ENCODE data around the gene SYNE1.

The SYNE1 gene

GRCh38 chr6:152164957-152165356, 472.2 kb downstream of the SYNE1 start:
- H3K4me3 ChIP-seq (ENCODE audit: low read depth, low read length), result no peak overlapping the region
- TF ChIP-seq, protein P1, sequence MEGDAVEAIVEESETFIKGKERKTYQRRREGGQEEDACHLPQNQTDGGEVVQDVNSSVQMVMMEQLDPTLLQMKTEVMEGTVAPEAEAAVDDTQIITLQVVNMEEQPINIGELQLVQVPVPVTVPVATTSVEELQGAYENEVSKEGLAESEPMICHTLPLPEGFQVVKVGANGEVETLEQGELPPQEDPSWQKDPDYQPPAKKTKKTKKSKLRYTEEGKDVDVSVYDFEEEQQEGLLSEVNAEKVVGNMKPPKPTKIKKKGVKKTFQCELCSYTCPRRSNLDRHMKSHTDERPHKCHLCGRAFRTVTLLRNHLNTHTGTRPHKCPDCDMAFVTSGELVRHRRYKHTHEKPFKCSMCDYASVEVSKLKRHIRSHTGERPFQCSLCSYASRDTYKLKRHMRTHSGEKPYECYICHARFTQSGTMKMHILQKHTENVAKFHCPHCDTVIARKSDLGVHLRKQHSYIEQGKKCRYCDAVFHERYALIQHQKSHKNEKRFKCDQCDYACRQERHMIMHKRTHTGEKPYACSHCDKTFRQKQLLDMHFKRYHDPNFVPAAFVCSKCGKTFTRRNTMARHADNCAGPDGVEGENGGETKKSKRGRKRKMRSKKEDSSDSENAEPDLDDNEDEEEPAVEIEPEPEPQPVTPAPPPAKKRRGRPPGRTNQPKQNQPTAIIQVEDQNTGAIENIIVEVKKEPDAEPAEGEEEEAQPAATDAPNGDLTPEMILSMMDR (IDR thresholded peaks at IDR 0.05; ENCODE audit: borderline replicate concordance, insufficient read depth, low read depth, low read length), result no peak

GRCh38 chr6:152161501-152161900, 475.7 kb downstream of the SYNE1 start:
- TF ChIP-seq, protein P1 (IDR thresholded peaks at IDR 0.05; ENCODE audit: borderline replicate concordance, insufficient read depth, low read depth, low read length), result no peak
- no peak overlapping the region for H3K4me3 ChIP-seq (ENCODE audit: low read depth, low read length)

DNA sequence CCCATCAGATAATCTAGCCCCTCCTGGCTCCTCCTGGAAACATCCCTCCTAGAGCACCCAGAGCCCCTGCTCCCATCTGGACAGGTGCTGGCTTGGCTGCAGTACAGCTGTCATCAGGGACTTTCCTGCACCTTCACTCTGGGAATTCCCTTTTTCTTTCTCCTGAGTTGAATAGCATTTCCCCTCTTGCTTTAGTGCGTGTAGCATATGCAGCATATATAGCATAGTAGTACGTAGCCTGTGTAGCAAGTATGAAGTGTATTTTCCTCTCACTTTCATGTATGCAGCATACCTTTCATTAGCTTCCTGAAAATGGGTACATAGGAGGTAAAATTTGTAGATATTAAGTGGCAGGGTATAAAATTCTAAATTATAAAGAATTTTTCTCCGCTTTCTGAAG, 476.8 kb downstream of the SYNE1 start:
- H3K4me3 ChIP-seq (ENCODE audit: low read depth, low read length), result no peak overlapping the region
- TF ChIP-seq, protein P1 (IDR thresholded peaks at IDR 0.05; ENCODE audit: borderline replicate concordance, insufficient read depth, low read depth, low read length), result no peak

DNA sequence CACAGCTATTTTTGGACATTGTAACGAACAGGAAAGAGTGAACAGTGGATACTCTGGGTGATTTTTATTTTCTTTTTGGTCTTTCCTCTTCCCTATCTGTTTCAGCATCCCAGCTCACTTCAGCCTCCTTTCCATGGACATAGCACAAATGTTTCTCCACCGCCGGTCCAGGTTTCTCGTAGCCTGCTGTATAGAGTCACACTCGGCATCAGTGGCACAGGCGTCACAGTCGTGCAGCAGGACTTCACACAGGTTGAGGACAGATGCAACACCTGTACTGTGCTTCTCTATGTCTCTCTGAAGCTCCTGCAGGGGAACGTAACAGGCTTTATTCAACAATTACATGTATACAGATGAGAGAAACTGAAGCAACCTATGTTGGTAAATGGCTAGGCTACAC, 481.4 kb downstream of the SYNE1 start:
- TF ChIP-seq, protein P1 (IDR thresholded peaks at IDR 0.05; ENCODE audit: borderline replicate concordance, insufficient read depth, low read depth, low read length), result no peak
- no peak overlapping the region for H3K4me3 ChIP-seq (ENCODE audit: low read depth, low read length)

DNA sequence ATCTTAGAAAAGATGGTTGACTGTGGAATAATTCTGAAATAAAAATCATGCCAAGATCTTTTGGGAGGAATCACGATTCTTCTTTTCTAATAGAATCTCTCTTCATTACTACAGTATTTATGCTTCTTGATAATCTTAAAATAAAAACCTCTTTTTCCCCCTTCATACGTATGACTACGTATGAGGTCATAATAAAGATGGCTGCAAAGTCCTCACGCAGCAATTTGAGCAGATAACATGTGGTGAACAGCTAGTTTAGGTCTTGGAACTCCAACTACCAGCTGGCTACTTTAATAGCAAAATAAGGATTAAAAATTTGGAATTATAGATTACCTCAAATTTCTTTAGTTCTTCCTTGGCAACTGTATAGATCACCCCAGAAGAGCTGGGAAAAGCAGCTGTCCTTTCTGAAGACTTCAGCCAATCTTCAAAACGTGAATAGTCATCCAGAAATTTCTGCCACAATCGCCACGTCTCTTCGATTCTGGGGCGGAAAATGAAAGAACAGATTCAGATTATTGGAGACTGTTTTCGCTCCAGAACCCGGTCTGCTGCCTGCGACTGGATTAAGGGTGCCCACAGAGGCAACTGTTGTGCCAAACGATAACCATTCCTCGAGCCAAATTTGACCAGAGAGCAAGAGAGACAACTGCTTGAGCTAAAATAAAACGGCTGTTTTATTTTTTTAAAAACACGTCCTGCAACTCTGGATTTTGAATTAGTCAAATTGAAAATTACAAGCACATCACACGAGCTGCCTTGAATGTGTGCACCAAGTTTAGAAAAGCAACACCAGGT, 482.4 kb downstream of the SYNE1 start:
- TF ChIP-seq, protein P1 (IDR thresholded peaks at IDR 0.05; ENCODE audit: borderline replicate concordance, insufficient read depth, low read depth, low read length), result no peak
- H3K4me3 ChIP-seq (ENCODE audit: low read depth, low read length), result no peak overlapping the region

DNA sequence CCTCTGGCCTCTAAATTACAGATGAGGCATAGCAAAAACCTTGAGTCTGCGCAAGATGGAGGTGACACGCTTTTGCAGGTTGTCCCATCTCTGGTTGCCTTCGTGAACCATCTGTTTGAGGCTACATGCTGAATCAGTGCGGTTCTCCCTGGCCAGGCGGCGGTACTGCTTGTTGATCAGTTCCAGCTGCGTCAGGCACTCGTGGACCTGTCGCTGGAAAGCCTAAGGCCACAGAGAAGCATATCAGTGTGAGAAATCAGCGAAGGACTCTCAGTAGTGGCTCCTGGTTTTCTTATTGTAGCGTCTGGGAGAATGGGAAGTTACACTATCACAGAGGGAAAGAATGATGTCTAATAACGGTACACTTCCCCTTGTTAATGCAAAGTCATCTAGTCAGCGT, 485.2 kb downstream of the SYNE1 start:
- TF ChIP-seq, protein P1 (IDR thresholded peaks at IDR 0.05; ENCODE audit: borderline replicate concordance, insufficient read depth, low read depth, low read length), result no peak
- no peak overlapping the region for H3K4me3 ChIP-seq (ENCODE audit: low read depth, low read length)

DNA sequence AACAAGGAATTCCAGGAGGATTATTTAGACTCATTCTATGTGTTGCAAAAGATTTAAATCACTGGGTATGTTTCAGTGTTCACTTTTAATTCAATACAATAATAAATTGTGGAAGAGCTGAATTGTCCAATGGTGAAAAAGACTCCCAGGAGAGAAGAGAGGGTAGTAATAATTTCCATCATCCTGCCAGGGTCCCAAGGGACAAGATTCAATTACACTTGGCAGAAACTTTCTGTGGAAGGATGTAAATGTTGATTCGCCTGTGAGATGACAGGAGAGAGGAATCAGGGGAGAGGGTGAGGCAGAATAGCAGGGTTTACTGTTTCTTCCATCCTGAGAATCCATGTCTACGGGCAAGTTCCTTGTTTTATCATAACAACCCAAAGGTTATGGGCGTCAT, 487.0 kb downstream of the SYNE1 start:
- no peak overlapping the region for H3K4me3 ChIP-seq (ENCODE audit: low read depth, low read length)
- TF ChIP-seq, protein P1 (IDR thresholded peaks at IDR 0.05; ENCODE audit: borderline replicate concordance, insufficient read depth, low read depth, low read length), result no peak
